DMS 273 treated with DMSO at 0.1 percent for 48 hours (cell line): ENCODE results near the gene EPHA3.

Experiments used
- DNase-seq: peaks from one replicate; lab custom pipeline; 2025; lab: John Stamatoyannopoulos, UW

The EPHA3 gene

DNA sequence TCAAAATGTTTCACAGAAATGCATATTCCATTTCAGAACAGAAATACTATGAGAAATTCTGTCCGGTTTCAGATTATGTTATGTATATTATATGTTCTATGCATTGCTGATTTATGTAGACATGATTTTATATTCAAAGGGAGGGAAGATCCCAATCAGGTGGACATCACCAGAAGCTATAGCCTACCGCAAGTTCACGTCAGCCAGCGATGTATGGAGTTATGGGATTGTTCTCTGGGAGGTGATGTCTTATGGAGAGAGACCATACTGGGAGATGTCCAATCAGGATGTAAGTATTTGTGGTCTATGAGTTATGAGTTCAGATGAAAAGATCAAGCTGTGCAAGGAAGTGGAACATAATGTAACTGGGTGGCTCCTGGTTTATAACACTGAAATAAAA lies 341.7 kb downstream of the EPHA3 start:
- DNase-seq, result no peak

DNA sequence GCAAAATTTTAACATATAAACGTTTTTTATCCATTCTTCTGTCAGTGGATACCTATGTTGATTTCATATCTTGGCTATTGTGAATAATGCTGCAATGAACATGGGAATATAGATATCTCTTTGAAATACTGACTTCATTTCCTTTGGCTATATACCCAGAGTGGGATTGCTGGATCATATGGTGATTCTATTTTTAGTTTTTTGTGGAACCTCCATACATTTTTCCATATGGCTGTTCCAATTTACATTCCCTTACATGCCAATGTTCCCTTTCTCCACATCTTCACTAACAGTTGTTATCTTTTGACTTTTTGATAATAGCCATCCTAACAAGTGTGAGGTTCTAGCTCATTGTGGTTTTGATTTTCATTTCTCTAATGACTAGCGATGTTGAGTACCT lies 344.6 kb downstream of the EPHA3 start:
- DNase-seq, result no peak

DNA sequence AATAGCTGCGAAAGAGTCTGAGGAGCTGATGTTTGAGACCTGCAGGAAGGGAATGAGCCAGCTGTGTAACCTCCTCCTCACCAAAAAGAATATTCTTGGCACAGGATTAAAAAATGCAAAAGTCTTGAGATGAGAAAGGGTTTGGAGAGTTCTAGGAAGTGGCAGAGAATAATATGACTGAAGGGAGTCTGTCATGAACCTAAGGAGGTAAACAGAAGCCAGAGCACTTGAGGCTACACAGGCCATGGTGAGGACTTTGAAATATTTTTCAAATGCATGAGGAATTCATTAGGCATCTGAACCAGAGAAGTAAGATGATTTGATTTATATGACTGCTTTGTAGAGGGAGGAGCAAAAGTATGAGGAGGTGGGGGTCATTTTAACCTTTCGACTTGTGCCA lies 347.8 kb downstream of the EPHA3 start:
- DNase-seq, result no peak

DNA sequence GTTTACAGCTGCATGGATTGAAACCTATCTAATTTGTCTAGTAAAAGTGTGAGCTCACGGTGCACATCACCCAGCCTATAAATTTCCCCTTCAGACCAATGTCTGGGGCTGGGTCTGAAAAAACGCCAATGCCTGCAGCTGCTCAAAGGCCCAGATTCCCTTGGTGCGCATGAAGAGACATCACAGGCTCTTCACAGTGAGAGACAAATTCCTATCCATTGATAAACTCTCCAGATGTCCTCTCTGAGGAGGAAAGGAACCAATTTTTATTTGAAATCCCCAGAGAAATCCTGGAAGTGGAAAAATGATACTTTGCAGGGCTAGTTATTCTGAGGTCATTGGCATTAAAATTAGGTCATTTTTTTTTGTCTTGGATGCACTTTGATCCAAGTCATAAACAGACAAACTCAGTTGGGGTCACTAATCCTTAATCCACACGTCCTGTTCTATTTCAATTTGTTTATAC lies 360.5 kb downstream of the EPHA3 start:
- DNase-seq, result no peak

DNA sequence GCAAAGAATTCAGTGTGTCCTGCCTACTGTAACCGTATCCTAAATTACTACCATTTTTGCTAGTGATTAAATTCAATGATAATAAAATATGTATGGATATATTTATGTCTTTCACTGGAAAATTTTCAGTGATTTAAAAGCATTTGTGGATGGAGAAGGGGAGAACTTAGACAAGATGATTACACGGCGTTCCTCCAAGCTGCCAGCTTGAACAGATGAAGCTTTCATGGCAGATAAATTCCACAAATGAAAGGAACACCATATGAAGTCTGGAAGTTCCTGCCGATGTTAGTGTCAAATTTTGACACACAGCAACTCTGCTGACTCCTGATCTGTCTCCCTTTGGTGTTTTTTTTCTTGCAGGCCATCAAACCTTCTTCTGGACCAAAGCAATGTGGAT lies 364.7 kb downstream of the EPHA3 start:
- DNase-seq, result no peak

DNA sequence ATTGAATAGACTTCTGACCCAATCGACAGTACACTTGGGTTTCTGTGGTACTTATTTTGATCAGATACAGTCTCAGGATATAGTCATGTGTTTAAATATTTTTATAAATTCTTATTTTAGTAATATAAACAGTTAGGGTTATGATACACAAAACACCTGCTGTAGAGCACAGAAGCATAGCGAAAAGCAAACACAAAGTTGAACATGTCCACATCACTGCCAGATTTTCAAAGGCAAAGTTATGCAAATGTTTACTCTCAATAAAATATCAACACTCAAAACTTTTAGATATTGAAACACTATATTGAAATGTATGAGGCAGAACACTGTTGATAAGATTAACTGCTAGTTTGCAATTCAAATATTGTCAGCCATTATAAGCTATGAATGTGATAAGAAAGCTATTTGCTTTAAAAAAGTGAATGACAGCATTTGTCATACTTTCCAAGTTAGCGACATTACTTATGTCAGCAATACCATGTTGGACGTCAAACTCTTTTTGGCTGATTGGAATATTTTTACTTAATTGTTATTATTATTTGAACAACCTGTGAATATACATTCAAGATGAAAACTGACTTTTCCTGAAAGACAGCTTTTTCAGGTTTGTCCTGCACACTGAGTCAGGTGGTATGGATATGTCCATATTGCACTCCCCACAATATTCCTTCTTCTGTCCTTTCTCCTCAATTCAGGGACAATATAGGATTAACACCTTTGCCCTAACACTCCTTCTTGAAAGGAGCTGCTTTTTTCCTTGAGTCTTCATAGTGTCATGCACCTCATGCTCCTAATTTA lies 367.1 kb downstream of the EPHA3 start:
- no peak for DNase-seq

DNA sequence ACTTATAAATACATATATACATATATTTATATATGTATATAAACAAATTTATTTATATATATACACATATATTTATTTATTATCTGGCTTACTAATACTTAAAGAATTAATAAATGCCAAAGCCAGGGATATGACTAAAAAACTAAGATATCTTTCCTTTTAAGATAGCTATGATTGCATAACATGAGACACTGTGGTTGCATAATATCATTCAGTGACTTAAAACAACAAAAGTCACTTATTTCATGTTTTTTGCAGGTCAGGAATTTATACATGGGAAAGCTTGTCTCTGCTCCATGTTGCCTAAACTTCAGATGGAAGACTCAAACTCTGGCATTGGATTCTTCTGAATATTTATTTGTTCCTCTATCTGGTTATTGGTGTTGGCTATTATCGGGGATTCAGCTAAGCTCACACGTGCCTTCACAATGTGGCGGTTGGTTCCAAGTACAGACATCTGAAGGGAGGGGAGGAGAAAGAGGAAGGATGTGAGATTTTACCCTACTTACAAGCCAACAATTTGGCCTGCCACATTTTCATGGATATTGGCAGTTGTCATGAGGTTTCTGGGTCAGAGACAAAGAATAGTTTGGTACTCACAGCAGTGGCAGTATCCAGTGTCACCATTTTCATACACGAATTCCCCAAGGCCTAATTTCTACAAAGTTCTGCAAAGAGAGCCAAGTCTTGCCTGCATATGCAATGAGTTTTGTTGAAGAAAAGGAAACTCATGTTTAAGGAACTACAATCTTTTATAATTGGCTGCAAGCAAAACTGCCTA lies 381.6 kb downstream of the EPHA3 start:
- no peak for DNase-seq

DNA sequence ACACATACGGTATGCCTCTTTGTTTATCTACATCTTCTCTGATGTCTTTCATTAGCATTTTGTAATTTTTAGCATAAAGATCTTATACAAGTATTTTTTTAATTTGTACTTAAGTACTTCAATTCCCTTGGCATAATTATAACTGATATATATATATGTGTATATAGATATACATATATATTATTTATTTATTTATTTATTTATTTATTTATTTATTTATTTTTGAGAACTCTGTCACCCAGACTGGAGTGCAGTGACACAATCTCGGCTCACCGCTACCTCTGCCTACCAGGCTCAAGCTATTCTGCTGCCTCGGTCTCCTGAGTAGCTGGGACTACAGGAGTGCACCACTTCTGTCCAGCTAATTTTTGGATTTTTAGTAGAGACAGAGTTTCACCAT lies 382.7 kb downstream of the EPHA3 start:
- no peak for DNase-seq

DNA sequence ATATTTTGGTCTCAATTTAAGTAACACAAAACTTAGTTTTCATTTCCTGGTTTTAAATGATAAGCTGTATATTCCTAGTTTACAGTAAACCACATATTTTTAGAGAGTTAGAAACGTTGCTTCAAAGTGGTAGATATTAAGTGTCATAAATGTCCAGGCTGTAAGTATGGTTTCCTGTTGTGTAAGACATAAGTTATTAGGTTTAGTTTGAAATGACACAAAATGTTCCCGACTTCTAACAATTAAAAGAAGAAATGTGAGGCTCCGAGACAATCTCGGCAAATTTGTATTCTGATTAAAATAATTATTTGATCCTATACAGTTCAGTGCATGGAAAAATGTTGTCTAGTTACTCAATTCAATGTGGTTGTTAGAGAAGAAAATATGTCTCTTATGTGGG lies 387.3 kb downstream of the EPHA3 start:
- DNase-seq, result no peak

DNA sequence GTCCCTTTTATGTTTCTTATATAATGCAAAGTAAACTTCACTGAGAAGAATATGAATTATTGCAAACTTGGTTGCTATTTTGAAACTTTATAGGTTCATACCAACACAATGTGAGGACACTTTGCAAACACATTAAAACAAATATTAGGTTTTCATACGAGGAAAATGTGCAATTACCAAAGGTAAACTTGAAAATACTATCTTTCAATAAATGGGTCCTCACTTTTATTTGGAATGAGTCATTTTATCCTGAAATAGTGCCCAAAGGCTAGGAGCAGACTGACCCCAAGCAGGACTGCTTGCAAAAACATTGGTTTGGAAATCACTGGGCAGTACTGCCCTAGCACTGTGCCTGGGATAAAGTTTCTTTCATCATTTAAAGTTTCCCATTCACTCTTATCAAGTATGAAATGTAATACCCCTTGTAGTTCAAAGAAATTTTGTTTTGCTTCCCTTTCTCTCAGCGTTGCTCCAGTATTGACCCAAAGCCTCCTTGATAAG lies 396.5 kb downstream of the EPHA3 start:
- DNase-seq, result no peak

DNA sequence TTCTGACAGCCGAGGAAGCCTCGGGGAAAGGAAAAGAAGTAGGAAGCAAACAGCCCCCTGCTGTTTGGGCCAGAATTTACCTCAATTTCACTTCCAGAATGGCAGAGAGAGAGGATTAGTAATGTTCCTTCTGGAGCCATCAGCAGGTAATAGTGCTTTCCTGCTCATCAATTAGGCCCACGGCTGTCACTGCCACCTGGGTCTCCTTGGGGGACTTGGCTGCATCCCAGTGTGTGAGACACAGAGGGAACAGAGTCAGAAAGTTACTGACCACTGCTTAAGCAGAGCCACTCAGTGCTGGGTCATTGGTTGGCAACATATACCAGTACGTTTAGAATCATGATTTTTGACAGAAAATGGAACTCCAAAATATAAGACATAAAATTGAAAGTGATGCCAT lies 397.0 kb downstream of the EPHA3 start:
- DNase-seq, result no peak

DNA sequence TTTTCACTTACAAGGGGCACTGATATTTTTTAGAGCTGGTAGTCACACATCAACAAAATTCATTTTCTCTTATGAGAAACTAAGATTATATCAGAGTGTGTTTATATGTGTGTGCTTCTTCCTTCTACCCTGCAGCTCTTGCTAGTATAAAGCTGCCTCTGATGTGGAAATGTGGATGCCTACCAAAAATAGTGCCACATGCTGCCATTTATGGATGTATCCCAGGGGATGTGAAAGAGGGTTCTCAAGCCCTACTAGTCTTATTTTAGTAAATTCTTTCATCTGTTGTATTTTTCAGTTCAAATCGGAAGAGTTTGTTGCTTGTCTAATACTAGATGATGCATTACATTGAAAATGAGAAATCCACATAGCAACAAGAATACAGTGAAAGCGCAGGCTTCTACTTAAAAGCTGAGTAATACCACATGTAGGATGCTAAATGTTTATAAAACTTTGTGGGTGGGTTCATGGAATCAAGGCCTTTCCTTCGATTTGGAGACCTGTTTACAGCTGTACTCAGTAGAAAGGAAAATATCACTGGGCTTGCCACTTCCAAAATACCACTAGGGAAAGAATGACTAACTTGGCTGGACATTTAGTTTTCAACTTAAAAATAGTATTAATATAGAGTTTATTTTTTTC lies 399.2 kb downstream of the EPHA3 start:
- DNase-seq, result no peak

DNA sequence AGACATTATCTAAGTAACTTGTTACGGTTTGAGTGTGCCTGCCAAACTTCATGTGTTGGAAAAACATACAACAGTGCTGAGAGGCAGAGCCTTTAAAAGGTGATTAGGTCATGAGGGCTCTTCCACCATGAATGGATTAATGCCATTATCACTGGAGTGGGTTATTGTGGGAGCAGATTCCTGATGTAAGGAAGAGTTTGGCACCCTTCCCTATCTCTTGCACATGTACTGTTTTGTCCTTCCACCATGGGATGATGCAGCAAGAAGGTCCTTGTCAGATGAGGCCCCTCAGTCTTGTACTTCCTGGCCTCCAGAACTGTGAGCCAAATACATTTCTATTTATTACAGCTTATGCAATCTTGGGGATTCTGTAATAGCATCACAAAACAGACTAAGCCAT lies 413.9 kb downstream of the EPHA3 start:
- no peak for DNase-seq

DNA sequence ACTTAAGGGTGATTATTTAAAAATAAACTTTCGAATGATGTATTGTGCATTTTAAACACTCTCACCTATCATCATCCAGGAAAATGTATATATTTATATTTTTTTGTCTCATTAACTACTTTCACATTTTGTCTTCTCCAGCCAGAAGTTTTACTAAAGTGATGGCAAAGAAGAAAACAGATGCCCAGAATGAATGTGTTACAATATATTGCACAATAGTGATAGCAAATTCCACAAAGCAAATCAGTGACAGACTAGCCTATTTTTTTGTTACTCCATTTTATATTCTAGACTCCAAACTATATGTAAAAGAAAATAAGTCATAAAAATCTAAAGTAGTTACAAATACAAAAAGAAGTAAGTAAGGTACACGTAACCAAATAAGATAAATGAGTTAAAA lies 414.7 kb downstream of the EPHA3 start:
- DNase-seq, result no peak

DNA sequence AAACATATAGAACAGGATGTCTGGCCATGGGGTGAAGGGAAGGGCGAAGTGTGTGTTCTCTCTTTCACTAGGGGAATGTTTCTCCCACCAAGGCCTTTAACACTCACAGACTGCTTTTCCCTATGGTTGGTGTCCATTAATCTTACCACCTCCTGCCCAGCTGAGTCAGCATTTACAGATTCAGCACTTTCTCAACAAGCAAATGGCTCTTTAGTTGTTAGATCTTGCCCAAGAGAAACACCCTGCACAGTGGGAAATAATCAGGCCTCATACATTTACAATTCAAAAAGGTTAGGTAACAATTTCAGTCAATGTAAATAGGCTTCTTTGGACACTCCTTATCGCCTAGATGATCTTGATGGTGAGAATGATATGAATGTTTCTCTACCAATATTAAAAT lies 418.2 kb downstream of the EPHA3 start:
- no peak for DNase-seq

DNA sequence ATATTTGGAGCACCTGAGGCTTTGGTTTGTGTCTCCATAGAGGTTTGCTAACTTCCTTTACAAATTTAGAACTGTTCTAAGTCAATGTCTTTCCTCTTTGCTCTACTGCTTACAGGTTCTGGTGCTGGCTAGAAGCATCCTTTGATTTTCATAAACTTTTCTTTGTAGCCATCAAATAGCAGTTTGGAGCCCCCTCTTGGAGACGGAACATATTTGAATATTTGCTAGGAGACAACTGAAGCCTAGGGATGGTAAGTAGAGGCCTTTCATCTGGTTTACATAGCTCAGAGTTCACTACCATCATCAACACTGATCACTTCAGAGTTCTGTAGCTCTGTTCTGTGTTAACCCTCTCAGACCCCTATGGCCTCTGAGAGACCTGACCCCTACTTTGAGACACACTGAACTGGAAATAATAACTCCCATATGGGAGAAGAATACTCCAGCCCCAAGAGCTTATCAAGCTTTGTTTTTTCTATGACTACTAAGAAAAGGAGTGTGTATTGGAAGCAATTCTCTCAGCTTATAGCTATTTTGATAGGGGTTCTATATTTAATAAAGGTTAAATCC lies 420.4 kb downstream of the EPHA3 start:
- no peak for DNase-seq
